Inflammatory macrophage (primary cell): ENCODE measurements around the gene RASAL2.
"Not testable (repeated sequence)": the region's sequence is repeated elsewhere in the genome, so short reads cannot be mapped to it uniquely, and the experiment has no call there.

ENCODE experiments used
- DNase-seq, 2 donors: peaks; one replicate each; pipeline ENCODE4 v3.0.0-alpha.2; 2020 to 2022

Gene RASAL2

GRCh38 chr1:178165196-178165595 is 71.3 kb downstream of the RASAL2 start:
- DNase-seq, result no peak

GRCh38 chr1:178166429-178167024 is 72.6 kb downstream of the RASAL2 start:
- no peak for DNase-seq

- peak; percentile 18 to 74 for DNase-seq
Measured at GRCh38 chr1:178168536-178168935, 74.6 kb downstream of the RASAL2 start.

- no peak for DNase-seq
Measured at GRCh38 chr1:178169649-178170048, 75.7 kb downstream of the RASAL2 start.

GRCh38 chr1:178172939-178173338 is 79.0 kb downstream of the RASAL2 start:
- no peak for DNase-seq

GRCh38 chr1:178174539-178174938 is 80.6 kb downstream of the RASAL2 start:
- DNase-seq, result no peak

GRCh38 chr1:178180405-178180804 is 86.5 kb downstream of the RASAL2 start:
- no peak for DNase-seq

GRCh38 chr1:178183796-178184195 is 89.9 kb downstream of the RASAL2 start:
- no peak for DNase-seq

GRCh38 chr1:178188306-178188705 is 94.4 kb downstream of the RASAL2 start:
- DNase-seq, result peak in 1 of 2 donors; percentile 20

- DNase-seq, result peak; percentile 29 to 37
Measured at GRCh38 chr1:178189814-178190213, 95.9 kb downstream of the RASAL2 start.

- no peak for DNase-seq
Measured at GRCh38 chr1:178190881-178191280, 97.0 kb downstream of the RASAL2 start.

- DNase-seq, result peak; percentile 89 to 93
Measured at GRCh38 chr1:178192686-178193085, 98.8 kb downstream of the RASAL2 start.

GRCh38 chr1:178196631-178197030 is 102.7 kb downstream of the RASAL2 start:
- DNase-seq, result no peak

- peak in 1 of 2 donors; percentile 68 for DNase-seq
Measured at GRCh38 chr1:178202095-178202494, 108.2 kb downstream of the RASAL2 start.

- DNase-seq, result not testable (repeated sequence)
Measured at GRCh38 chr1:178202546-178202945, 108.6 kb downstream of the RASAL2 start.

- not testable (repeated sequence) for DNase-seq
Measured at GRCh38 chr1:178208269-178208856, 114.5 kb downstream of the RASAL2 start.

- DNase-seq, result no peak
Measured at GRCh38 chr1:178209935-178210334, 116.0 kb downstream of the RASAL2 start.

- no peak for DNase-seq
Measured at GRCh38 chr1:178218550-178218949, 124.6 kb downstream of the RASAL2 start.

GRCh38 chr1:178220094-178220493 is 126.2 kb downstream of the RASAL2 start:
- DNase-seq, result peak in 1 of 2 donors; percentile 32

GRCh38 chr1:178223289-178223688 is 129.4 kb downstream of the RASAL2 start:
- DNase-seq, result no peak

GRCh38 chr1:178224358-178224757 is 130.5 kb downstream of the RASAL2 start:
- DNase-seq, result no peak

- no peak for DNase-seq
Measured at GRCh38 chr1:178230881-178231409, 137.0 kb downstream of the RASAL2 start.

GRCh38 chr1:178232108-178232507 is 138.2 kb downstream of the RASAL2 start:
- no peak for DNase-seq

GRCh38 chr1:178232949-178233348 is 139.0 kb downstream of the RASAL2 start:
- DNase-seq, result no peak
